CD14-positive monocyte (primary cell): ENCODE results near the gene URB2. TPM values are rescaled to one million over a fixed set of nuclear protein-coding genes. Genes with fewer than 3 reads are reported as not detected.

Experiments
- DNase-seq, 3 donors: peaks; one replicate each; pipeline ENCODE4 v3.0.0-alpha.2; 2011 to 2022
- H2AFZ ChIP-seq: 2 replicates; pipeline ENCODE4 v1.6.0; 2012; ENCODE audit warnings: mild to moderate bottlenecking, low read depth, low read length, inconsistent platforms; ENCODE audit not compliant: insufficient read depth, poor library complexity, severe bottlenecking
- H3K27ac ChIP-seq, 2 donors: 1 replicate in 1 of 2; 2 replicates in 1 of 2; pipeline ENCODE4 v1.5.1; 2012 to 2013; ENCODE audit warnings: low read length in 2 of 2, control low read depth in 1 of 2, inconsistent platforms in 1 of 2, low read depth in 1 of 2, mild to moderate bottlenecking in 1 of 2
- H3K27me3 ChIP-seq, 2 donors: one replicate each; pipeline versions ENCODE4 v1.6.0 to v1.6.1; 2011 to 2013; ENCODE audit warnings: low read length in 2 of 2; ENCODE audit not compliant: control insufficient read depth in 2 of 2, insufficient read depth in 2 of 2
- H3K36me3 ChIP-seq, 2 donors: replicated peaks in 1 of 2; 1 replicate in 1 of 2; 2 replicates in 1 of 2; pipeline versions ENCODE4 v1.5.1 to v1.6.1; 2012 to 2013; ENCODE audit warnings: low read length in 2 of 2, control low read depth in 1 of 2, inconsistent platforms in 1 of 2, mild to moderate bottlenecking in 1 of 2; ENCODE audit not compliant: insufficient read depth in 2 of 2, control insufficient read depth in 1 of 2
- H3K4me1 ChIP-seq, 2 donors: 1 replicate in 1 of 2; 2 replicates in 1 of 2; pipeline versions ENCODE4 v1.5.1 to v1.6.1; 2012 to 2013; ENCODE audit warnings: low read length in 2 of 2, control low read depth in 1 of 2, inconsistent platforms in 1 of 2, mild to moderate bottlenecking in 1 of 2, moderate library complexity in 1 of 2; ENCODE audit not compliant: insufficient read depth in 2 of 2, control insufficient read depth in 1 of 2
- H3K4me2 ChIP-seq: replicated peaks from 2 replicates; pipeline ENCODE3; 2012; ENCODE audit warnings: low read length, moderate library complexity, mild to moderate bottlenecking; ENCODE audit not compliant: poor library complexity, severe bottlenecking; ENCODE audit errors: extremely low read depth
- H3K4me3 ChIP-seq, 3 experiments: fragments of 200-600 bp in 1 of 3; sonication (generic) in 1 of 3; replicated peaks in 1 of 3; 1 replicate in 2 of 3; 2 replicates in 1 of 3; pipeline ENCODE4 v1.5.1; 2011 to 2013; ENCODE audit warnings: low read length in 3 of 3, mild to moderate bottlenecking in 3 of 3, control low read depth in 2 of 3, low read depth in 2 of 3, inconsistent platforms in 1 of 3, moderate library complexity in 1 of 3
- H3K79me2 ChIP-seq: 2 replicates; pipeline ENCODE4 v1.6.0; 2012; ENCODE audit warnings: mild to moderate bottlenecking, control low read depth, inconsistent platforms, low read length, moderate library complexity; ENCODE audit not compliant: insufficient read depth
- H3K9ac ChIP-seq: 2 replicates; pipeline ENCODE4 v1.6.0; 2017; ENCODE audit warnings: low read length, mild to moderate bottlenecking; ENCODE audit not compliant: insufficient read depth, poor library complexity, severe bottlenecking
- H3K9me3 ChIP-seq, 2 donors: replicated peaks in 1 of 2; 1 replicate in 1 of 2; 2 replicates in 1 of 2; pipeline versions ENCODE4 v1.5.1 to v1.6.1; 2012 to 2013; ENCODE audit warnings: low read length in 2 of 2, control low read depth in 1 of 2; ENCODE audit not compliant: control insufficient read depth in 1 of 2, insufficient read depth in 1 of 2
- H4K20me1 ChIP-seq: 2 replicates; pipeline ENCODE4 v1.6.0; 2012; ENCODE audit warnings: mild to moderate bottlenecking, low read length, control low read depth, moderate library complexity; ENCODE audit not compliant: insufficient read depth
- H3K27ac Mint-ChIP-seq, 7 donors: one replicate each; pipeline ENCODE4 v1.8.0; 2020; ENCODE audit warnings: mild to moderate bottlenecking in 7 of 7, mixed read lengths in 7 of 7, moderate library complexity in 6 of 7, inconsistent platforms in 2 of 7
- H3K27me3 Mint-ChIP-seq, 3 donors: one replicate each; pipeline ENCODE4 v1.8.0; 2021 to 2022; ENCODE audit warnings: low read depth in 3 of 3, mild to moderate bottlenecking in 3 of 3, mixed read lengths in 3 of 3, moderate library complexity in 3 of 3, inconsistent platforms in 1 of 3
- H3K36me3 Mint-ChIP-seq, 2 donors: one replicate each; pipeline ENCODE4 v1.8.0; 2020; ENCODE audit warnings: mixed read lengths in 2 of 2, inconsistent platforms in 1 of 2, mild to moderate bottlenecking in 1 of 2
- H3K4me1 Mint-ChIP-seq: one replicate; pipeline ENCODE4 v1.8.0; 2020; ENCODE audit warnings: mild to moderate bottlenecking, mixed read lengths
- H3K4me3 Mint-ChIP-seq, 2 donors: one replicate each; pipeline ENCODE4 v1.8.0; 2020; ENCODE audit warnings: mild to moderate bottlenecking in 2 of 2, mixed read lengths in 2 of 2, moderate library complexity in 1 of 2
- H3K9me3 Mint-ChIP-seq, 7 donors: one replicate each; pipeline ENCODE4 v1.8.0; 2020 to 2022; ENCODE audit warnings: mixed read lengths in 7 of 7, mild to moderate bottlenecking in 6 of 7, moderate library complexity in 6 of 7, inconsistent platforms in 2 of 7
- CTCF ChIP-seq: fragments of 200-600 bp; IDR thresholded peaks from one replicate; pipeline ENCODE4 v1.8.0; 2022; ENCODE audit warnings: antibody characterized with exemption, mild to moderate bottlenecking
- WGBS: methylation state at CpG from one replicate; pipeline ENCODE4 v1.1.5; 2013; ENCODE audit warnings: missing lambda C conversion rate; ENCODE audit not compliant: insufficient coverage; 5-methylcytosine and 5-hydroxymethylcytosine counted together
- intact Hi-C, 2 donors: fragments of 100-400 bp; cut with micrococcal nuclease; formaldehyde crosslinking; loops; one replicate each; pipeline versions ENCODE4 v1.15.0 to v1.15.1; 2023
- polyA plus RNA-seq, 3 donors: library from polyadenylated mRNA; depleted of rRNA in 1 of 3; unstranded in 2 of 3; stranded (reverse) in 1 of 3; fragments of 300-500 nt in 2 of 3; fragments of >200 nt in 1 of 3; fragmentation: Illumina TruSeq in 2 of 3; gene quantifications; 1 replicate in 2 of 3; 2 replicates in 1 of 3; pipeline ENCODE4 v1.2.3, GENCODE V29; 2012 to 2021

Gene URB2
- polyA plus RNA-seq, 3 donors, result 0.79 to 2.8 (median 1.5) TPM

GRCh38 chr1:229636042-229636441, 10.0 kb downstream of the URB2 start:
- no peak overlapping the region for H3K4me3 Mint-ChIP-seq
- DNase-seq, result no peak
- no peak overlapping the region for H3K27ac ChIP-seq
- H3K4me3 ChIP-seq, result no peak overlapping the region
- peaks cover 55 to 65% of the 10 kb centered on the region in 2 donors for H3K36me3 Mint-ChIP-seq
- peak overlapping the region in 2 of 7 donors; percentile 26 to 29 for H3K27ac Mint-ChIP-seq
- no peak overlapping the region for H3K9ac ChIP-seq
- WGBS, result 97% methylated on average over 7 of the region's 9 CpGs
- H3K79me2 ChIP-seq, result peaks cover 3% of the 10 kb centered on the region
- intact Hi-C loops, result no loop called here
- TF ChIP-seq CTCF, result no peak
- H3K27me3 Mint-ChIP-seq, result no peaks in the 10 kb centered on the region
- H3K4me1 Mint-ChIP-seq, result no peaks in the 10 kb centered on the region
- no peaks in the 10 kb centered on the region for H3K9me3 Mint-ChIP-seq
- H3K9me3 ChIP-seq, result no peaks in the 10 kb centered on the region
- H2AFZ ChIP-seq, result no peak overlapping the region
- no peak overlapping the region for H3K4me2 ChIP-seq
- no peaks in the 10 kb centered on the region for H4K20me1 ChIP-seq
- H3K27me3 ChIP-seq, result no peaks in the 10 kb centered on the region
- peaks cover 40 to 70% of the 10 kb centered on the region in 2 donors for H3K36me3 ChIP-seq
- H3K4me1 ChIP-seq, result no peaks in the 10 kb centered on the region

GRCh38 chr1:229637746-229638145, 11.7 kb downstream of the URB2 start:
- no peaks in the 10 kb centered on the region for H4K20me1 ChIP-seq
- Mint-ChIP-seq H3K27ac (no peak overlapping the region), H3K36me3 (peaks cover 53 to 69% of the 10 kb centered on the region in 2 donors), H3K27me3 (peaks cover 0 to 1% (median 0%) of the 10 kb centered on the region in 3 donors), H3K4me1 (no peaks in the 10 kb centered on the region), H3K4me3 (no peak overlapping the region), H3K9me3 (no peaks in the 10 kb centered on the region)
- DNase-seq, result no peak
- intact Hi-C loops, result no loop called here
- no peak for TF ChIP-seq CTCF
- H3K27ac ChIP-seq, result no peak overlapping the region
- no peaks in the 10 kb centered on the region for H3K79me2 ChIP-seq
- no peaks in the 10 kb centered on the region for H3K27me3 ChIP-seq
- 97% methylated on average over 12 of the region's 12 CpGs for WGBS
- no peaks in the 10 kb centered on the region for H3K9me3 ChIP-seq
- H3K4me1 ChIP-seq, result no peaks in the 10 kb centered on the region
- H3K9ac ChIP-seq, result no peak overlapping the region
- no peak overlapping the region for H3K4me3 ChIP-seq
- no peak overlapping the region for H2AFZ ChIP-seq
- H3K4me2 ChIP-seq, result no peak overlapping the region
- peaks cover 40 to 80% of the 10 kb centered on the region in 2 donors for H3K36me3 ChIP-seq
